ENCODE data around the gene TNK1. TPM values are rescaled to one million over a fixed set of nuclear protein-coding genes. Genes with fewer than 3 reads are reported as not detected.
"Not testable (repeated sequence)": the region's sequence is repeated elsewhere in the genome, so short reads cannot be mapped to it uniquely, and the experiment has no call there.

Gene TNK1
- 2.2 TPM for polyA plus RNA-seq (2013, experiment 1 of 2)
- 3.5 TPM for polyA plus RNA-seq (2013, experiment 2 of 2)

- WGBS, result 4% methylated on average over 51 of the region's 52 CpGs
- Histone ChIP-seq H3K27me3 (ENCODE audit: insufficient read depth, low read length) (peaks cover 42% of the 10 kb centered on the region), H3K36me3 (ENCODE audit: insufficient read depth, low read length) (no peaks in the 10 kb centered on the region), H3K27ac (ENCODE audit: low read depth, low read length) (no peak within 1 kb of the TSS), H3K9ac (ENCODE audit: low read depth, low read length) (peak within 1 kb of the TSS; percentile 39; the same call in 1 of the 2 replicates), H3K4me1 (ENCODE audit: insufficient read depth, low read length) (no peaks in the 10 kb centered on the region), H3K9me3 (ENCODE audit: insufficient read depth, low read depth, low read length) (peaks cover 7% of the 10 kb centered on the region; the same call in 1 of the 2 replicates), H3K4me3 (ENCODE audit: low read length) (peak within 1 kb of the TSS; percentile 54)
Measured at GRCh38 chr17:7380855-7381683, at the start of gene TNK1. Gene TNK1 (plus strand): TSS chr17:7381089. CDS start chr17:7382927, 1,838 bp downstream.

GRCh38 chr17:7332111-7332510 is 48.8 kb upstream of the TNK1 start:
- Histone ChIP-seq H3K4me1 (ENCODE audit: insufficient read depth, low read length) (peaks cover 20% of the 10 kb centered on the region), H3K9me3 (ENCODE audit: insufficient read depth, low read depth, low read length) (no peaks in the 10 kb centered on the region), H3K27ac (ENCODE audit: low read depth, low read length) (no peak overlapping the region), H3K27me3 (ENCODE audit: insufficient read depth, low read length) (no peaks in the 10 kb centered on the region), H3K9ac (ENCODE audit: low read depth, low read length) (no peak overlapping the region), H3K36me3 (ENCODE audit: insufficient read depth, low read length) (no peaks in the 10 kb centered on the region), H3K4me3 (ENCODE audit: low read length) (no peak overlapping the region)
- 73% methylated on average over 7 of the region's 7 CpGs for WGBS

DNA sequence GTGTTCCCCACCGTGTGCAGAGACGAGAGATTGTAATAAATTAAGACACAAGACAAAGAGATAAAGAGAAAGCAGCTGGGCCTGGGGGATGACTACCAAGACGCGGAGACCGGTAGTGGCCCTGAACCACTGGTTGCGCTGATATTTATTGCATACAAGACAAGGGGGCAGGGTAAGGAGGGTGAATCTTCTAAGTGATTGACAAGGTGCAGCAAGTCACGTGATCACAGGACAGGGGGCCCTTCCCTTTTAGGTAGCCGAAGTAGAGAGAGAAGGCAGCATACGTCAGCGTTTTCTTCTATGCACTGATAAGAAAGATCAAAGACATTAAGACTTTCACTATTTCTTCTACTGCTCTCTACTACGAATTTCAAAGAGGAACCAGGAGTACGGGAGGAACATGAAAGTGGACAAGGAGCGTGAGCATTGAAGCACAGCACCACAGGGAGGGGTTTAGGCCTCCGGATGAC is 48.3 kb upstream of the TNK1 start:
- not testable (repeated sequence) for H3K27me3 ChIP-seq (ENCODE audit: insufficient read depth, low read length); H3K9me3 ChIP-seq (ENCODE audit: insufficient read depth, low read depth, low read length); H3K36me3 ChIP-seq (ENCODE audit: insufficient read depth, low read length); H3K4me3 ChIP-seq (ENCODE audit: low read length); H3K9ac ChIP-seq (ENCODE audit: low read depth, low read length); H3K27ac ChIP-seq (ENCODE audit: low read depth, low read length)
- H3K4me1 ChIP-seq (ENCODE audit: insufficient read depth, low read length), result peaks cover 23% of the 10 kb centered on the region
- WGBS, result 79% methylated on average over 13 of the region's 14 CpGs

- Histone ChIP-seq H3K27me3 (ENCODE audit: insufficient read depth, low read length) (no peaks in the 10 kb centered on the region), H3K4me1 (ENCODE audit: insufficient read depth, low read length) (peaks cover 23% of the 10 kb centered on the region), H3K27ac (ENCODE audit: low read depth, low read length) (no peak overlapping the region)
Measured at GRCh38 chr17:7334938-7335538, 45.9 kb upstream of the TNK1 start.

DNA sequence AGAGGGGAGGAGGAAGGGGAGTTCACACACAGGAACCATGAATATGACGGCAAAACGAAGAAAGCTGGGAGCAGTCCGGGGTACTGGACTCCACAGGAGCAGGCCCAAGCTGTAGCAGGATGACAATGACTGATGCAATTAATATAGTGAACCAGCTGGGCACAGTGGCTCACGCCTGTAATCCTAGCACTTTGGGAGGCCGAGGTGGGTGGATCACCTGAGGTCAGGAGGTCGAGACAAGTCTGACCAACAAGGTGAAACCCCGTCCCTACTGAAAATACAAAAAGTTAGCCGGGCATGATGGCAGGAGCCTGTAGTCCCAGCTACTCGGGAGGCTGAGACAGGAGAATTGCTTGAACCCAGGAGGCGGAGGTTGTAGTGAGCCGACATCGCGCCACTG is 45.1 kb upstream of the TNK1 start:
- not testable (repeated sequence) for H3K27ac ChIP-seq (ENCODE audit: low read depth, low read length); H3K9me3 ChIP-seq (ENCODE audit: insufficient read depth, low read depth, low read length); H3K27me3 ChIP-seq (ENCODE audit: insufficient read depth, low read length); H3K4me3 ChIP-seq (ENCODE audit: low read length); H3K9ac ChIP-seq (ENCODE audit: low read depth, low read length); H3K36me3 ChIP-seq (ENCODE audit: insufficient read depth, low read length)
- WGBS, result 92% methylated on average over 13 of the region's 13 CpGs
- peaks cover 18% of the 10 kb centered on the region for H3K4me1 ChIP-seq (ENCODE audit: insufficient read depth, low read length)

More at GRCh38 chr17:7334938-7335538, 45.9 kb upstream of the TNK1 start:
- Histone ChIP-seq H3K4me3 (ENCODE audit: low read length) (no peak overlapping the region), H3K9ac (ENCODE audit: low read depth, low read length) (no peak overlapping the region), H3K9me3 (ENCODE audit: insufficient read depth, low read depth, low read length) (no peaks in the 10 kb centered on the region), H3K36me3 (ENCODE audit: insufficient read depth, low read length) (no peaks in the 10 kb centered on the region)
- WGBS, result 90% methylated on average over 3 of the region's 3 CpGs

GRCh38 chr17:7336240-7337175 is 44.4 kb upstream of the TNK1 start, which contains the start of gene ACAP1:
Gene ACAP1 (plus strand): TSS chr17:7336529. CDS start chr17:7336735, 206 bp downstream.
- Histone ChIP-seq H3K9me3 (ENCODE audit: insufficient read depth, low read depth, low read length) (no peaks in the 10 kb centered on the region), H3K27ac (ENCODE audit: low read depth, low read length) (peak within 1 kb of the TSS; percentile 71), H3K36me3 (ENCODE audit: insufficient read depth, low read length) (no peaks in the 10 kb centered on the region), H3K27me3 (ENCODE audit: insufficient read depth, low read length) (no peaks in the 10 kb centered on the region), H3K4me1 (ENCODE audit: insufficient read depth, low read length) (peaks cover 16% of the 10 kb centered on the region), H3K9ac (ENCODE audit: low read depth, low read length) (peak within 1 kb of the TSS; percentile 28), H3K4me3 (ENCODE audit: low read length) (peak within 1 kb of the TSS; percentile 25)
- WGBS, result 56% methylated on average over 16 of the region's 17 CpGs

- not testable (repeated sequence) for H3K4me3 ChIP-seq (ENCODE audit: low read length); H3K9me3 ChIP-seq (ENCODE audit: insufficient read depth, low read depth, low read length); H3K27me3 ChIP-seq (ENCODE audit: insufficient read depth, low read length); H3K9ac ChIP-seq (ENCODE audit: low read depth, low read length); H3K36me3 ChIP-seq (ENCODE audit: insufficient read depth, low read length); H3K27ac ChIP-seq (ENCODE audit: low read depth, low read length)
- WGBS, result 89% methylated on average over 7 of the region's 7 CpGs
- peaks cover 13% of the 10 kb centered on the region for H3K4me1 ChIP-seq (ENCODE audit: insufficient read depth, low read length)
Measured at GRCh38 chr17:7337600-7337999, 43.3 kb upstream of the TNK1 start.

DNA sequence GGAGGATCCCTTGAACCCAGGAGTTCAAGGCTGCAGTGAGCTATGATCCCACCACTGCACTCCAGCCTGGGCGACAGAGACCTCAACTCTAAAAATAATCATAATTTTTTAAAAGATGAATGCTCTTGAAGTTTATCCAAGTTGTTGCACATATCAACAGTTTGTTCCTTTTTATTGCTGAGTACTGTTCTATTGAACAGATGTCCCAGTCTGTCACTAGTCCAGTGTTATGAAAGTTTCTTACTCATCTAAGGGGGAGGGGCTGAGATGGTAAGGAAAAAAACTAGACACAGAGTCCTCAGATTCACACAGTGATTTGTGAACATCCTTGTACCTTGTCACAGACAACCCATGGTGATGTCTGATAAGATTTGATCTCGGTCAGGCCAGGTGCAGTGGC is 40.7 kb upstream of the TNK1 start:
- no peaks in the 10 kb centered on the region for H3K9me3 ChIP-seq (ENCODE audit: insufficient read depth, low read depth, low read length)
- H3K36me3 ChIP-seq (ENCODE audit: insufficient read depth, low read length), result no peaks in the 10 kb centered on the region
- 90% methylated on average over 1 of the region's 2 CpGs for WGBS
- no peak overlapping the region for H3K4me3 ChIP-seq (ENCODE audit: low read length)
- peaks cover 13% of the 10 kb centered on the region for H3K4me1 ChIP-seq (ENCODE audit: insufficient read depth, low read length)
- H3K27ac ChIP-seq (ENCODE audit: low read depth, low read length), result no peak overlapping the region
- H3K27me3 ChIP-seq (ENCODE audit: insufficient read depth, low read length), result no peaks in the 10 kb centered on the region
- no peak overlapping the region for H3K9ac ChIP-seq (ENCODE audit: low read depth, low read length)

GRCh38 chr17:7341842-7342241 is 39.0 kb upstream of the TNK1 start:
- H3K27ac ChIP-seq (ENCODE audit: low read depth, low read length), result no peak overlapping the region
- H3K4me3 ChIP-seq (ENCODE audit: low read length), result no peak overlapping the region
- WGBS, result 93% methylated on average over 13 of the region's 13 CpGs
- no peaks in the 10 kb centered on the region for H3K9me3 ChIP-seq (ENCODE audit: insufficient read depth, low read depth, low read length)
- H3K4me1 ChIP-seq (ENCODE audit: insufficient read depth, low read length), result peaks cover 5% of the 10 kb centered on the region
- no peaks in the 10 kb centered on the region for H3K36me3 ChIP-seq (ENCODE audit: insufficient read depth, low read length)
- no peaks in the 10 kb centered on the region for H3K27me3 ChIP-seq (ENCODE audit: insufficient read depth, low read length)
- H3K9ac ChIP-seq (ENCODE audit: low read depth, low read length), result no peak overlapping the region

DNA sequence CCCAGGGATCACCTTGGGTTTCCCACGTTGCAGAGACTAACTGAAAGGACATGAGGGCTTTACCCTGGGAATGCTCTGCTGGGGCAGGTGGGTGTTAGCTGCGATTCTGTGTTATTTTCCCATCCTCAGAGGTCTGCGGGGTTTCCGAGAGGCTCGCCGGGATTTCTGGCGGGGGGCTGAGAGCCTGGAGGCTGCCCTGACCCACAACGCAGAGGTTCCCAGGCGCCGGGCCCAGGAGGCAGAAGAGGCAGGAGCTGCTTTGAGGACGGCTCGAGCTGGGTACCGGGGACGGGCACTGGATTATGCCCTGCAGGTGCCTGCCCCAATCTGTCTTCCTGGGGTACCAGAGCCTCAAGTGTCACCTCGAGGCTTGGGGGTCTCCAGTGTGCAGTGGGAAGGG is 37.6 kb upstream of the TNK1 start:
- Histone ChIP-seq H3K4me3 (ENCODE audit: low read length) (no peak overlapping the region), H3K27ac (ENCODE audit: low read depth, low read length) (no peak overlapping the region), H3K9me3 (ENCODE audit: insufficient read depth, low read depth, low read length) (no peaks in the 10 kb centered on the region), H3K36me3 (ENCODE audit: insufficient read depth, low read length) (no peaks in the 10 kb centered on the region), H3K27me3 (ENCODE audit: insufficient read depth, low read length) (no peaks in the 10 kb centered on the region), H3K4me1 (ENCODE audit: insufficient read depth, low read length) (no peaks in the 10 kb centered on the region), H3K9ac (ENCODE audit: low read depth, low read length) (no peak overlapping the region)
- WGBS, result 91% methylated on average over 15 of the region's 15 CpGs
